Pancreas (tissue), 10 donors: ENCODE results near the gene NACC2. TPM values are rescaled to one million over a fixed set of nuclear protein-coding genes. Genes with fewer than 3 reads are reported as not detected.

Source experiments
- ATAC-seq, 4 donors: fragments of 200-7000 bp; cut with Tn5 transposase; one replicate each; pipeline versions ENCODE4 v1.8.0 to v1.9.1; 2020; ENCODE audit warnings: mild to moderate bottlenecking in 4 of 4, moderate library complexity in 4 of 4
- DNase-seq, 6 donors: peaks; one replicate each; pipeline ENCODE4 v3.0.0-alpha.2; 2020
- FAIRE-seq: peaks from 2 replicates; lab custom pipeline; 2012; peaks lifted over from hg19 to GRCh38; lab: Jason Lieb, UNC
- H3K27ac ChIP-seq, 4 donors: fragments of 200-600 bp; sonication (generic); 1 replicate in 3 of 4; 2 replicates in 1 of 4; pipeline versions ENCODE4 v1.5.0 to v1.8.0; 2020
- H3K27me3 ChIP-seq, 4 donors: fragments of 200-600 bp; one replicate each; pipeline ENCODE4 v1.8.0; 2021
- H3K36me3 ChIP-seq, 3 donors: fragments of 200-600 bp; sonication (generic) in 1 of 3; one replicate each; pipeline versions ENCODE4 v1.5.0 to v1.8.0; 2020 to 2021
- H3K4me1 ChIP-seq, 3 donors: fragments of 200-600 bp; one replicate each; pipeline ENCODE4 v1.8.0; 2021
- H3K4me3 ChIP-seq, 4 donors: fragments of 200-600 bp; sonication (generic) in 2 of 4; one replicate each; pipeline versions ENCODE4 v1.5.0 to v1.8.0; 2020 to 2021
- H3K9me3 ChIP-seq, 4 donors: fragments of 200-600 bp; one replicate each; pipeline ENCODE4 v1.8.0; 2021
- CTCF ChIP-seq, 4 donors: fragments of 200-600 bp; sonication (generic) in 3 of 4; IDR thresholded peaks; one replicate each; pipeline versions ENCODE4 v1.5.0 to v1.8.0; 2021; ENCODE audit warnings: antibody characterized with exemption in 4 of 4
- whole genome bisulfite sequencing, 2 donors: extraction: QIAGEN DNeasy Blood & Tissue Kit; methylation state at CpG; one replicate each; pipeline ENCODE4 v1.1.7; 2013; 5-methylcytosine and 5-hydroxymethylcytosine counted together
- intact Hi-C, 3 donors: fragments of 100-400 bp; cut with DNase I; formaldehyde crosslinking; loops; one replicate each; pipeline versions ENCODE4 v1.11.1 to v1.14.2; 2022
- polyA plus RNA-seq, 2 donors: library from polyadenylated mRNA; stranded (reverse); fragments of 200-250 nt; gene quantifications; one replicate each; pipeline ENCODE4 v1.2.3, GENCODE V29; 2013
- total RNA-seq, 6 donors: library from RNA; stranded (reverse); fragmentation: NEBNext Ultra II Directional in 4 of 6; extraction: Animal tissue kit (Norgen Biotek cat#: 25700) in 4 of 6; gene quantifications; one replicate each; pipeline versions ENCODE4 v1.2.1 to v1.2.4, GENCODE V29; 2021 to 2023
- donor health status: healthy with polysubstance abuse.
- donor health status: DM: no; HTN: no; CAD: no; lungs with moderate emphysema.
- donor health status: DM: no; HTN: no; CAD: no.
- donor health status: control.
- donor health status: control.
- donor health status: Bipolar disorder and iron deficiency.
- donor health status: DM: yes; HTN: yes; CAD: no.
- donor health status: DM: no; HTN: no; CAD: no.
- donor health status: DM: no; HTN: no; CAD: no.
- donor health status: DM: yes; HTN: yes; CAD: no.

NACC2 gene
- total and polyA plus RNA-seq, 8 donors, result 4.3 to 12.4 (median 8.2) TPM

DNA sequence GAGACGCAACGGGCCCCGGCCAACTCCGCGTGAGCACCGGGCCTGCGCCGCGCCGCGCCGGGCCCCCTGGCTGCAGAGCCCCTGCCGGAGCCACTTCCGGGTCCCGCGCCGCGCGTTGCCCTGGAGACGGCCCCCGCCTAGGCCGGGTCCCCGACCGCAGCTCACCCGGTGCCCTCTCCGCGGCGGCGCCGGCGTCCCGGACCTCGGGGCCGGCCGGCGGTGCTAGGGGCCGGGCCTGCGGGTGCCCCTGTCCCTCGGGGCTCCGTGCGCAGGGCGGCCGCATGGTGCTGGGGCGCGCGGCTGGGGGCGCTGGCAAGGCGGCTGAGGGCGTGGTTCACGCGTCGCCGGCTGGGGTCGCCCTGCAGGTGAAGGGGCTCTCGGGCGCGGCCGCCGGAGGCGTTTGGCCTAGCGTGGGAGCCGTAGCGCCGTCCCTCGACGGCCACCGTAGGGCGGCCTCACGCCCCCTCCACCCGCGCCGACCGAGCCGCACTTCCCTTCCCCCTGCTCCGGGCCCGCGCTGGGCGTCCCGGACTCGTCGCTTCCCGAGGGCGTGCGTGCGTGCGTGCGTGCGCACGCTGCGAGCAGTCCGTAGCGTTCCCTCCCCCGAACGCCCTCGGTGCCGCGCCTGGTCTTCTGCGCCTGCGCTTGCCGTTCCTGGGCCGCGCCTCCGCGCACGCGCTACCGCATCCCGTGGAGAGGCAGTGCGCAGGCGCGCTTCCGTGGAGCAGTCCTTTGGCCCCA is 23.4 kb upstream of the NACC2 start, which contains the start of gene TMEM250:
TMEM250 (minus strand) TSS at position 556 of the 741 bp plus-strand sequence. CDS start 1,975 bp downstream, outside the sequence.
- Histone ChIP-seq H3K27ac (peak within 1 kb of the TSS; percentile 70 to 88 (median 86)), H3K9me3 (no peaks in the 10 kb centered on the region), H3K4me3 (peak within 1 kb of the TSS; percentile 75 to 96 (median 81)), H3K27me3 (no peaks in the 10 kb centered on the region), H3K36me3 (peaks cover 0 to 6% (median 0%) of the 10 kb centered on the region in 3 donors), H3K4me1 (peaks cover 4 to 22% (median 12%) of the 10 kb centered on the region in 3 donors)
- 0% methylated on average over 77 to 112 of the region's 112 CpGs for WGBS, 2 donors
- DNase-seq, result peak; percentile 94 to 99 (median 98)
- intact Hi-C loops, result no loop called here
- no peak for TF ChIP-seq CTCF (IDR thresholded peaks at IDR 0.05)
- ATAC-seq, result peak; percentile 88 to 92 (median 88)
- FAIRE-seq, result no peak

DNA sequence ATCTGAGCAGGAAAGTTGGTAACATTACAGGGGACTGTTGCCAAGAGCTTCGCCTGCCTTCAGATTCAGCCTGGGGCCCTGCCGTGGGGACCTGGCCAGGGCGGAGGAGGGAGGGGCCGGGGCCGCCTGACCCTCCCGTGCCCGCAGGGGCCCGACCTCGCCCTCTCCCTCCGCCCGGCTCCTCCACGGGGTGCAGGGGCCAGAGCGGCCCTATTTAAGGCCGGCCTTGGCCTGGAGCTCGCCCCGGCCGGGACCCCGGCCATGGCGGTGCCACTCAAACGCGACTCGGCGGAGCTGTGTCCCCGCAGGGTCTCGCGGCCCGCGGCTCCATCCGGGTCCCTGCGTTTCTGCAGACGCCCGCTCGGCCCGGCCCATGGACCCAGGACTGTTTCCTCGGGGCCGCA is 22.8 kb upstream of the NACC2 start:
- 0% methylated on average over 26 to 36 of the region's 36 CpGs for WGBS, 2 donors
- peaks cover 0 to 6% (median 0%) of the 10 kb centered on the region in 3 donors for H3K36me3 ChIP-seq
- FAIRE-seq (no peak), ATAC-seq (peak in 2 of 4 donors; percentile 8 to 10), DNase-seq (peak in 2 of 6 donors; percentile 53 to 86)
- no peaks in the 10 kb centered on the region for H3K27me3 ChIP-seq
- H3K4me1 ChIP-seq, result peaks cover 4 to 20% (median 12%) of the 10 kb centered on the region in 3 donors
- H3K9me3 ChIP-seq, result no peaks in the 10 kb centered on the region
- no peak for TF ChIP-seq CTCF (IDR thresholded peaks at IDR 0.05)
- H3K27ac ChIP-seq, result peak overlapping the region; percentile 70 to 88 (median 79)
- intact Hi-C loops, result no loop called here
- peak overlapping the region; percentile 75 to 96 (median 81) for H3K4me3 ChIP-seq

- peak in 1 of 6 donors; percentile 81 for DNase-seq
- TF ChIP-seq CTCF (IDR thresholded peaks at IDR 0.05), result no peak
- Histone ChIP-seq H3K4me1 (peaks cover 4 to 16% (median 12%) of the 10 kb centered on the region in 3 donors), H3K27me3 (no peaks in the 10 kb centered on the region), H3K4me3 (peak overlapping the region; percentile 75 to 96 (median 81)), H3K36me3 (peaks cover 0 to 6% (median 0%) of the 10 kb centered on the region in 3 donors), H3K9me3 (no peaks in the 10 kb centered on the region), H3K27ac (peak overlapping the region; percentile 70 to 88 (median 79))
- WGBS, 2 donors, result 38 to 42% methylated on average over 23 of the region's 23 CpGs
- ATAC-seq, result no peak
- no peak for FAIRE-seq
- intact Hi-C loops, result no loop called here
Measured at GRCh38 chr9:136117291-136117915, 22.3 kb upstream of the NACC2 start.

DNA sequence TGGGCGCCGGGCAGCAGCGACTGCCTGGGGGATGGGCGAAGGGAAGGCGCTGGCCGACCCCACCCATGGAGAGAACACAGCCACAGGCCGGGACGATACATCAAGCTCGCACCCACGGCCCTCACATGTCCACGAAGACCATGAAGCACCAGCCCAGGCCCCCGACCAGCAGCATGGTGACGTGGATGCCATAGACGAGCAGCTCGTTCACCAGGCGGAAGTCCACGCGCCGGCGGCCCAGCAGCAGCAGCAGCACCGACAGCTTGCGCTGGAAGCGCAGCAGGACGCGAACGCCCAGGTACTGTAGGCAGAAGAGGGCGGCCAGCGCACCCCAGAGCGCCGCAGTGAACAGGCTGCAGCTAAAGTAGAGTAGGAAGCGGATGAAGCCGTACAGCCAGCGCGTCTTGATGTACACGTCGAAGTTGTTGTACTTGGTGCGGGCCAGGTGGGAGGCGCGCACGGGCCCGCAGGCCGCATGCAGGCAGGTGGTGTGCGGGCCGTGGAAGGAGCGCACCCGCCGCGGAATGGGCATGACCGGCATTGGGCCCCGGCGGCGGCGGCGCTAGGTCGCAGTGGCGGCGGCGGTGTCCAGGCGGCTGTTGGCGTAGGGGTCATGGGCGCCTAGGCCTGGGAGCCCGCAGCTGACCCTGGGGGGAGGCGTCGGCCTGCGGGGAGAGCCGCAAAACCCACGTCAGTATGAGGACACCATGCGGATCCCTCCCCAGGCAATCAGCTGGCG is 21.4 kb upstream of the NACC2 start:
- Histone ChIP-seq H3K27ac (no peak overlapping the region), H3K4me1 (peaks cover 4 to 16% (median 12%) of the 10 kb centered on the region in 3 donors), H3K9me3 (no peaks in the 10 kb centered on the region), H3K27me3 (no peaks in the 10 kb centered on the region), H3K4me3 (no peak overlapping the region), H3K36me3 (peaks cover 0 to 6% (median 0%) of the 10 kb centered on the region in 3 donors)
- TF ChIP-seq CTCF (IDR thresholded peaks at IDR 0.05), result no peak
- DNase-seq, result peak in 2 of 6 donors; percentile 3 to 37
- 95 to 96% methylated on average over 69 of the region's 69 CpGs for WGBS, 2 donors
- ATAC-seq, result no peak
- intact Hi-C loops, result no loop called here
- FAIRE-seq, result no peak
